GM19193 (cell line): Measurements from ENCODE around the gene TCEAL5.

ENCODE experiments used
- POLR2A ChIP-seq: IDR thresholded peaks from 4 replicates; pipeline ENCODE4 v1.6.1; 2011; ENCODE audit not compliant: insufficient read depth, insufficient read length; ENCODE audit errors: extremely low read depth

TCEAL5 gene

DNA sequence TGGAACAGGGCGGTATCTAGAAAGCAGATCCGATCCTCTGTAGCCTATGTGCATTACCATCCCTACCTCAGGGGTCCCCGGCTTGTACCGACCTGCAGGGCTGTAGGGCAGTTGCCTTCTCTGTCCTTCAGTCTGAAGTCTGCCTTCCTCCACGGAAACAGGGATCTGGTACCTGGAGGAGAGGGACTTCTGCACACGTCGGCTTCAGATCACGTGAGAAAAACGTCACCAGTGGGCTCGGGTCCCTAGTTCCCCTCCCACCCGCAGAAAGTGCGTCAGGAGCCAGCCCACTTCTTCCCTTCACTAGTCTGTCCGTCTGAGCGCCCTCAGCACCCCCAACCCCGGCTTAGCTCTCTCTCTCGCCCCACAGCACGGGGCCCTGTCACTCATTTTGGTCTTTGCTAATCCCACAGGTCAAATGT is at the start of gene TCEAL5:
Gene TCEAL5, minus strand, starts transcription at position 170 of the 422 bp plus-strand sequence. CDS start 2,187 bp downstream, outside the sequence.
- TF ChIP-seq POLR2A: no peak

- TF ChIP-seq POLR2A: no peak
Measured at GRCh38 chrX:103311399-103311780, 34.8 kb upstream of the TCEAL5 start.

DNA sequence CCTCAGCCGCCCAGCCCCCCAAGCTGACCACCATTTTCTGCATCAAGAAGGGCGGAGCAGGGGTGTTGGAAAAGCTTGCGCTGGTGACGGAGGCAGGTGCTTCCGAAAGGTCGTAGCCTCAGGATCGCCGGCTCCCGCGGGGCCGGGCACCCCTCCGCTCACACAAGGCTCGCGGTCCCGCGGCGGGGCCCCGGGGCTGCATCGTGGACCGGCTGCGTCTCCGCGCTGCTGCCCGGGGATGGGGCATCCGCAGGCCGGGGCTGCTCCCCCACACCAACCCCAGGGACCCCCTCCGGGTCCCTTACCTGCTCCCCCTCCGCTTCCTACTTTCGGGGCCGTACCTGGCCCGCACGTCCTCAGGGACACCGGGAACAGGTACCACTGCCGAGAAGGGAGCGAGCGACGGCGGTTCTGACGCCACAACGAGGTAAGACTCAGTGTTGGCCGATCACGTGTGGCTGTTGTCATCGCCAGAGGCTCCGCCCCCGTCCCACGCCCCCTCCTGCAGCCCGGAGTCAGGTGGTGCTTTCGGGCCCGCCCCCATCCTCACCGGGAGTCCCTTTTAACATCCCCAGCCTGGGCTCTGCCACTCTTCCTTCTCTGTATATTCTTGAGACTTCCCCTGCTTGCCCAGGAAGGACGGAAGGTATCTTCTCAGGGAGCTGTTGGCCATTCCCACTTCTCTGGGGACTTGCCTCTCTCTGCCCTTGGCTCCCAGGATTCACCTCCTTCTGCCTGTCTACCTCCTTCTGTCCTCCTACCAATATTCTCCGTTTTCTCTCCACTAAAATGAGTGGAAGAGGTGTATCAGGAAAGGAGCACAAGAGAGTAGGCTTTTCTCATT is 34.2 kb upstream of the TCEAL5 start, which contains the start of gene BEX2:
Gene BEX2, minus strand, starts transcription at position 436 of the 844 bp plus-strand sequence. CDS start 1,014 bp downstream, outside the sequence.
- no peak for TF ChIP-seq POLR2A

- TF ChIP-seq POLR2A: no peak
Measured at GRCh38 chrX:103309860-103310554, 33.5 kb upstream of the TCEAL5 start.

DNA sequence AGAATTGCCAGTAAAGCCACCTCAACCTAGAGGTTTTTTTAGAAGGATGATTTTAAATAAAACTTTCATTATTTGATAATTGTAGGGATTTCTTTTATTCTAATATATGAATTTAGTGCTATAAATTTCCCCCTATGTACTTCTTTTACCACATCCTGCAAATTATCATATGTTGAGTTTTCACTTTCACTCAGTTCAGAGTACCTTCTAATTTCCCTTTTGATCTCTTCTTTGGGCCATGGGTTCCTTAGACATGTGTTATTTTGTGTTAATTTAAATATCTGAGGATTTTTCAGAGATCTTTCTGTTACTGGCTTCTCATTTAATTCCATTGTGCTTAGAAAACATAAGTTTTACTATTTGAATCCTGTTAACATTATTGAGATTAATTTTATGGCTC is 28.2 kb upstream of the TCEAL5 start:
- no peak for TF ChIP-seq POLR2A

- TF ChIP-seq POLR2A: no peak
Measured at GRCh38 chrX:103293118-103293517, 16.6 kb upstream of the TCEAL5 start.

DNA sequence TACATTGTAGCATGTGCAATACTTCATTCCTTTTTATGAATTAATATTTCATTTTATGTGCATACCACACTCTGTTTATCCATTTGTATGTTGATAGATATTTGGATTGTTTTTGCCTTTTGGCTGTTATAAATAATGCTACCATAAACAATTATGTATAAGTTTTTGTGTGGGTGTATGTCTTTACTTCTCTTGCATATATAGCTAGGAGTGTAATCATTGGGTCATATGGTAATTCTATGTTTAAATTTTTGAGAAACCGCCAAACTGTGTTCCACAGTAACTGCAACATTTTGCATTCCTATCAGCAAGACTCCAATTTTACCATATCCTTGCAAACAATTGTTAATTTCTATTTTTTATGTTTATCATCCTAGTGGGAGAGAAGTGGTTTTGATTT is 3.1 kb upstream of the TCEAL5 start:
- no peak for TF ChIP-seq POLR2A

- no peak for TF ChIP-seq POLR2A
Measured at GRCh38 chrX:103275947-103276567, 493 bp downstream of the TCEAL5 start.

GRCh38 chrX:103274284-103274683 is 2.3 kb downstream of the TCEAL5 start:
- TF ChIP-seq POLR2A: no peak

- TF ChIP-seq POLR2A: no peak
Measured at GRCh38 chrX:103258275-103258674, 18.3 kb downstream of the TCEAL5 start.

DNA sequence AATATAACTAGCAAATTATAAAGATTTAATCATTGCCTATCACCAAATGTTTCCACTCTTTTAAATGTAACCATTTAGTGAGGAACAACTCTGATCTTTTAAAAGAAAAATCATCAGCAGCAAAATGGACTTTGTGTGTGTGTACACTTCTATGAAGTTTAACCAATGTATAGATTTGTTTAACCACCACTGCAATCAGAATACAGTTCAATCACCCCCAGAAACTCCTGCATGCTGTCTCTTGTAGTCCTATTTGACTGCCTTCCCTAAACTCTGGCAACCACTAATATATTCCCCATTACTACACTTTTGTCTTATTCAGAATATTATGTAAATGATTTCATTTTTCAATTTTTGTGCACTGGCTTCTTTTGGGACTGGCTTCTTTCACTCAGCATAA is 19.9 kb downstream of the TCEAL5 start:
- TF ChIP-seq POLR2A: no peak

GRCh38 chrX:103254921-103255493 is 21.5 kb downstream of the TCEAL5 start, which contains the start of gene TCEAL8:
TCEAL8 (minus strand) TSS chrX:103255155; CDS start chrX:103253979, 1,176 bp downstream.
- TF ChIP-seq POLR2A: peak; percentile 37

- no peak for TF ChIP-seq POLR2A
Measured at GRCh38 chrX:103254171-103254824, 22.3 kb downstream of the TCEAL5 start.

DNA sequence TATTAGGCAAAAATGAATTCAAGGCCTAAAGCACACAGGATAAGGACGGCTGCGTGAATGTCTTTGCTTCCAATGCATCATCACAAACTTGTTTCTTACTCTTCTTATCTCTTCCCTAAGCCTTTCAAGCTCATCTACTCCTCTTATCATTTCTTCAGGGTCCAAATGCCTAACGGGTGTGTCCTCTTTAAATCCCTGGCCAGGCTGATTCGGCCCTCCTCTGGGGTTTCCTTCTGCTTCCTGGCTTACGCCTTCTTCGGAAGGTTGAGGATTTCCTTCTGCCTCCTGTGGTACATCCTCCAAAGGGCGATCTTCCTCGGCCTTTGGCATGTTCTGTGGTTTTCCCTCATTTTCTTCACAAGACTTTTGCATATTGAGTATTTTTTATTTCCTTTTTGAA is 22.9 kb downstream of the TCEAL5 start:
- TF ChIP-seq POLR2A: no peak
